Fibroblast of villous mesenchyme (primary cell): ENCODE data around the gene PTK7. TPM values are rescaled to one million over a fixed set of nuclear protein-coding genes. Genes with fewer than 3 reads are reported as not detected.
A peak's percentile ranks its signal among the peaks of the same experiment; 100 is the strongest.

Experiments
- DNase-seq: peaks from one replicate; pipeline ENCODE4 v3.0.0-alpha.2; 2010; ENCODE audit warnings: low read depth
- H3K4me3 ChIP-seq: 2 replicates; pipeline ENCODE4 v1.5.1; 2011; ENCODE audit warnings: low read depth, mild to moderate bottlenecking, low read length
- total RNA-seq: library from RNA; depleted of rRNA; stranded (reverse); fragments of >200 nt; gene quantifications from 2 replicates; pipeline ENCODE4 v1.2.3, GENCODE V29; 2012
- TF ChIP-seq, protein P1 (sequence below): IDR thresholded peaks from 2 replicates; pipeline ENCODE4 v1.5.1; 2012; ENCODE audit warnings: low read depth, mild to moderate bottlenecking, low read length; ENCODE audit not compliant: insufficient read depth

Gene PTK7
- total RNA-seq, 1 donor: 199 TPM

DNA sequence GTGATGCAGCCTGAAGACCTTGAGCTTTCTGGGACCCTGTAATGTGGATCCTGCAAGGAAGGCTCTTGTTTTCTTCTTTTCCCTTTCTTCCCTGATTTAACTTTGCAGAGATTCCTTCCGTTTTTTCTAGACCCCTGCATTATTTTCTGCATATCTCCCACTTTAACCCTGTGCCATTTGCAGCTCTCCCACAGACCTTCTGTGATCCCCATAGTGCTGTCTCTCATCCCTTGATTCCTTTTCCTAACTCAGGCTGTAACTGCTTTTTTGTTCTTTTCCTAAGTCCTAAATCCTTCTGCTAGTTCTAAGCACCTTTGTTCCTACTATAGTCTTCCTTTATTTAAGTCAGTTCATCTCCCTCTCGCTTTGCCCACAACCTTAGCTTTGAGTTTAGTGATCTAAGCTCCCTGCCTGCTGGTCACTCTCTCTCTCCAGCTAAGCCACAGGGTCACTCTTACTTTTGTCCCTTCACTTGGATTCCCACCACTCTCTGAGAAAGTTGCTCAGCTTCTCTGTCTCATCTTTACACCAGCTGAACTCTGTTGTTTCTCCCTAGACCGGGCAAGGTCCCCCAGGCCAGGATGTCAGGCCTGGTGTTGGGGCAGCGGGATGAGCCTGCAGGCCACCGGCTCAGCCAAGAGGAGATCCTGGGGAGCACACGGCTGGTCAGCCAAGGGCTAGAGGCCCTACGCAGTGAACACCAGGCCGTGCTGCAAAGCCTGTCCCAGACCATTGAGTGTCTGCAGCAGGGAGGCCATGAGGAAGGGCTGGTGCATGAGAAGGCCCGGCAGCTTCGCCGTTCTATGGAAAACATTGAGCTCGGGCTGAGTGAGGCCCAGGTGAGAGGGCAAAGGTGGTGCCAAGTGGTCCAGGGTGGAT is 15.1 kb upstream of the PTK7 start:
- no peak for DNase-seq
- TF ChIP-seq, protein P1, sequence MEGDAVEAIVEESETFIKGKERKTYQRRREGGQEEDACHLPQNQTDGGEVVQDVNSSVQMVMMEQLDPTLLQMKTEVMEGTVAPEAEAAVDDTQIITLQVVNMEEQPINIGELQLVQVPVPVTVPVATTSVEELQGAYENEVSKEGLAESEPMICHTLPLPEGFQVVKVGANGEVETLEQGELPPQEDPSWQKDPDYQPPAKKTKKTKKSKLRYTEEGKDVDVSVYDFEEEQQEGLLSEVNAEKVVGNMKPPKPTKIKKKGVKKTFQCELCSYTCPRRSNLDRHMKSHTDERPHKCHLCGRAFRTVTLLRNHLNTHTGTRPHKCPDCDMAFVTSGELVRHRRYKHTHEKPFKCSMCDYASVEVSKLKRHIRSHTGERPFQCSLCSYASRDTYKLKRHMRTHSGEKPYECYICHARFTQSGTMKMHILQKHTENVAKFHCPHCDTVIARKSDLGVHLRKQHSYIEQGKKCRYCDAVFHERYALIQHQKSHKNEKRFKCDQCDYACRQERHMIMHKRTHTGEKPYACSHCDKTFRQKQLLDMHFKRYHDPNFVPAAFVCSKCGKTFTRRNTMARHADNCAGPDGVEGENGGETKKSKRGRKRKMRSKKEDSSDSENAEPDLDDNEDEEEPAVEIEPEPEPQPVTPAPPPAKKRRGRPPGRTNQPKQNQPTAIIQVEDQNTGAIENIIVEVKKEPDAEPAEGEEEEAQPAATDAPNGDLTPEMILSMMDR: no peak
- peak overlapping the region; percentile 99 for H3K4me3 ChIP-seq

DNA sequence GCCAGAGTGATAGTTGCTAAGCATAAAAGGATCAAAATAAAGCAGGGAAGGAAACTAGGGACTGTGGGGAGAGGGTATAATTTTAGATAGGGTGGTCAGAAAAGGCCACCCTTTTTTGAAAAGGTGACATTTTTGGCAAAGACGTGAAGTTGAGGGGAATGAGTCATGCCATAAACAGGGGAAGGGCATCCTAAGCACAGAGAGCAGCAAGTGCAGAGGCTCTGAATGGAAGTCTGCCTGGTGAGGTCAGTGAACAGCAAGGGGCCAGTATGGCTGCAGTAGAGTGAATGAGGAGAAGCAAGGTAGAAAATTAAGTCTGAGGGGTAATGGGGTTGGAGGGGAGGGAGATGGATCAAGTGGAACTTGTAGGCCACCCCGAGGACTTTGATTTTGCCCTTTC is 14.3 kb upstream of the PTK7 start:
- no peak overlapping the region for H3K4me3 ChIP-seq
- TF ChIP-seq, protein P1: no peak
- no peak for DNase-seq

DNA sequence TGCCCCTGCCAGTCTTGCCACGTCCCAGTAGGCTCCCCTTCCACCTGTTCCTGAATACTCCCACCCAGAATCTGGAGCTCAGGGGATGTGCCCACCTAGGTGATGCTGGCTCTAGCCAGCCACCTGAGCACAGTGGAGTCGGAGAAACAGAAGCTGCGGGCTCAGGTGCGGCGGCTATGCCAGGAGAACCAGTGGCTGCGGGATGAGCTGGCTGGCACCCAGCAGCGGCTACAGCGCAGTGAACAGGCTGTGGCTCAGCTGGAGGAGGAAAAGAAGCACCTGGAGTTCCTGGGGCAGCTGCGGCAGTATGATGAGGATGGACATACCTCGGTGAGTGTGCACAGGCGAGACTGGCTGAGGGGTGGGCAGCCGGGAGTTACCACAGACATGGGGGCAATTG is 13.3 kb upstream of the PTK7 start:
- DNase-seq: no peak
- no peak overlapping the region for H3K4me3 ChIP-seq
- TF ChIP-seq, protein P1: no peak

DNA sequence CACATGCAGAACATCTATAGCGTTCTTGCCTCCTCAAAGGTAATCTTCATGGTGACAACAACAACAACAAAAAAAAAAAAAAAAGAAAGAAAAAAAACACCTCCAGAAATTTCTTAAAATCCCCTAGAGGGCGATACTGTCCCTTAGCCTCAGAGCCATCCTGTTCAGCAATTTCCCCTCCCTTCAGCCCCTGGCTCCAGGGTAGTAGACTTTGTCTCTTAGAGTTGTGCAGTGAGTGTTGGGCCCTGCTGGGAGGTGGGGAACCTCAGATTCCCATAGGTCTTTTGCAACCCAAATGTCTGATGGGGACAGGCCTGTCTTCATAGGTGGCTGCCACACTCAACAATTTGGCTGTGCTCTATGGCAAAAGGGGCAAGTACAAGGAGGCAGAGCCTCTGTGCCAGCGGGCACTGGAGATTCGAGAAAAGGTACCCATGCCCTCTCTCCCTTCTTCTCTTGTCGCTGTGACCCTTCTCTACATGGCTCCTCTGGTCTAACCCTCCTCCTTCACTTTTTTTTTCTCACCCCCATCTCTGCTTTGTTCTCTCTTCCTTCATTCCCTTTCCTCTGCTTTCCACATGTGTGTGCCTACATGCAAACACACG is 6.0 kb upstream of the PTK7 start:
- TF ChIP-seq, protein P1: peak; percentile 65
- peak; percentile 78 for DNase-seq
- H3K4me3 ChIP-seq: no peak overlapping the region

DNA sequence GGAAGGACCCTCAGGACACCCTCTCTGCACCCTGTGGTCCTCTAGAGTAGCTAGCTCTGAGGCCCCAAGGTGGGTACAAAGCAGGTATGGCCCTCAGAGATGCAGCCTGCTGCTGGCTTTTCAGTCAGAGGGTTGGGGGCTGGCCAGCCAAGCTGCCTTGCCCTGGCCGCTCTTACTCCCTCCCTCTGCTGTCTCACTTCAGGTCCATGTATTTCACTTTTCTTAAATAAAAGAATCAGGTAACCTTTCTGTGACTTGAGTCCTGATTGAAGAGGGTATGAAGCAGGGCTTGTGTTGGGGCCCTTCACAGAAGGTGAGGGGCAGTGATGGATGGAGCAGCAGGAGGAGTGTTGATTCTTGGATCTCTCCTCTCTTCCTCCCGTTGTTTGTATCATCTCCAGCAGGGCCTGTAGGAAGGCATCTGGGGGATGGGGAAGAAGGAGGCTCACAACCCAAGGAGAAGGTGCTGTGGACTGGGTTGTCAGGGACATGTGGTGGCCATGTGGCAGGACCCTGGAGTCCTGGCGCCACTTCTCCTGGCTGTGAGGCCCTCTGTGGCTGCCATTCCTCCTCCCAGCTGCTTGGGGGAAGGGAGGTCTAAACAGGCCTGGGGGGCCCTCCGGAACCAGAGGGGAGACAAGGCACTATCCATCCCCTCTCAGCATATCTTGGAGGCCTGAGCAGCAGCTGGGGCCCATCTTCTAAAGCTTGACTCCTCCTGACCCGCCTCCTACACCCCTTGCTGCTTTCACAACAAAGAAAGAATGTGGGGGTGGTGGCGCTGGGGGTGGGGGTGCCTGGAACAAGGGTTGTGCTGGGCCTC is 1.1 kb upstream of the PTK7 start:
- DNase-seq: peak; percentile 88
- TF ChIP-seq, protein P1: no peak
- peak overlapping the region; percentile 93 for H3K4me3 ChIP-seq

DNA sequence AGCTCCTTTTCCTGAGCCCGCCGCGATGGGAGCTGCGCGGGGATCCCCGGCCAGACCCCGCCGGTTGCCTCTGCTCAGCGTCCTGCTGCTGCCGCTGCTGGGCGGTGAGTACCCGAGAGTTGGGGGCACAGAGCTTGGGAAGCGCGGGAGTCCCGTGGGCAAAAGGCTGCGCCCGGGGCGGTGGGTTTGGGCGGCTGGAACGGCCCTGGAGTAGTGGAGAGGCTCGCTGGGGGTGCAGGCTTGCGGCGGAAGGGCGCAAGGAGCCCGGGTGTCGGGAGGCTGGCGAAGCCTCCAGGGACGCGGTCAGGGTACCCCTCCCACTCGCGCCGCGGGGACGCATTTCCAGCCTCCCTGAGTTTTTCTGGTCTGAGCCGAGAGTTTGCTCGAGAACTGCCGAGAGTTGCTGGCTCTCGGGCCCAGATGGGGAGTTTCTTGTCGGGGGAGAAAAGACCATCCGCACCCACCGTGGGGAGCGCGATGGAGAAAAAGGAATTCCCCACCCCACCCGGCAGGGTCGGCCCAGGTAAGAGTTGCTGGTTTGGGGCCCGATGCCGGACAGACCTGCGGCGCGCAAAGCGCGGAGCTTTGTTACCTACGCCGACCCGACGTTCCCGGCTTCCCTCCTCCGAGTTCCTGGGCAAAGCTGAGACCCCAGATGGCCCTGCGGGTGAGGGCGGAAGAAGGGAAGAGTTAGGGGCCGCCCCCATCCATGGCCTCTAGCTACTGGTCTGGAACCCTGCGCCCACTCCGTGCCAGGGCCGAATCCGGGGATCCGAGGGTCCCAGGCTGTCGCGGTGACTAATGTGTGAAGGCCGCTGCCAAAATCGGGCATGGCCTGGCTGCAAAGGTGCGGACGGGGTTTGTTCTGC is 584 bp downstream of the PTK7 start:
- TF ChIP-seq, protein P1: no peak
- peak; percentile 37 for DNase-seq
- H3K4me3 ChIP-seq: peak overlapping the region; percentile 93
